Endothelial cell (in vitro differentiated cells): ENCODE measurements around the gene SNX5. TPM values are rescaled to one million over a fixed set of nuclear protein-coding genes. Genes with fewer than 3 reads are reported as not detected.

ENCODE experiments used
- DNase-seq: peaks from one replicate; pipeline ENCODE4 v3.0.0; 2021; ENCODE audit warnings: low spot score
- H3K27ac Mint-ChIP-seq: one replicate; pipeline ENCODE4 v1.8.0; 2021; ENCODE audit warnings: mixed read lengths, inconsistent platforms; ENCODE audit not compliant: unreplicated experiment
- H3K27me3 Mint-ChIP-seq: one replicate; pipeline ENCODE4 v1.8.0; 2021; ENCODE audit warnings: mild to moderate bottlenecking, moderate library complexity, mixed read lengths, inconsistent platforms; ENCODE audit not compliant: unreplicated experiment
- H3K36me3 Mint-ChIP-seq: one replicate; pipeline ENCODE4 v1.8.0; 2021; ENCODE audit warnings: mild to moderate bottlenecking, low read depth, mixed read lengths, inconsistent platforms; ENCODE audit not compliant: unreplicated experiment
- H3K4me1 Mint-ChIP-seq: one replicate; pipeline ENCODE4 v1.8.0; 2021; ENCODE audit warnings: mild to moderate bottlenecking, mixed read lengths, inconsistent platforms; ENCODE audit not compliant: unreplicated experiment
- H3K4me3 Mint-ChIP-seq: one replicate; pipeline ENCODE4 v1.8.0; 2021; ENCODE audit warnings: mild to moderate bottlenecking, mixed read lengths, inconsistent platforms; ENCODE audit not compliant: unreplicated experiment
- H3K9me3 Mint-ChIP-seq: one replicate; pipeline ENCODE4 v1.8.0; 2021; ENCODE audit warnings: mixed read lengths, inconsistent platforms; ENCODE audit not compliant: unreplicated experiment
- CTCF ChIP-seq: fragments of 200-600 bp; sonication (generic); IDR thresholded peaks from one replicate; pipeline ENCODE4 v1.5.0; 2021; ENCODE audit warnings: antibody characterized with exemption; ENCODE audit not compliant: unreplicated experiment
- total RNA-seq: library from RNA; stranded (reverse); fragmentation: NEBNext Ultra II Directional; extraction: Animal tissue kit (Norgen Biotek cat#: 25700); gene quantifications from one replicate; pipeline ENCODE4 v1.2.1, GENCODE V29; 2021; ENCODE audit not compliant: unreplicated experiment

Gene SNX5
- total RNA-seq, 1 donor from 2014 or later = 61.7 TPM

- Mint-ChIP-seq H3K9me3 (no peaks in the 10 kb centered on the region), H3K36me3 (peaks cover 32% of the 10 kb centered on the region), H3K4me3 (no peak overlapping the region), H3K4me1 (peaks cover 16% of the 10 kb centered on the region), H3K27me3 (peaks cover 2% of the 10 kb centered on the region), H3K27ac (no peak overlapping the region)
- DNase-seq = no peak
- TF ChIP-seq CTCF = no peak
Measured at GRCh38 chr20:17956099-17956685, 12.4 kb downstream of the SNX5 start.

GRCh38 chr20:17955302-17955701 lies 13.3 kb downstream of the SNX5 start:
- Mint-ChIP-seq H3K9me3 (no peaks in the 10 kb centered on the region), H3K27me3 (peaks cover 2% of the 10 kb centered on the region), H3K4me1 (peaks cover 14% of the 10 kb centered on the region), H3K4me3 (peak overlapping the region; percentile 56), H3K36me3 (peaks cover 37% of the 10 kb centered on the region), H3K27ac (no peak overlapping the region)
- DNase-seq = no peak
- no peak for TF ChIP-seq CTCF

- peaks cover 2% of the 10 kb centered on the region for H3K27me3 Mint-ChIP-seq
- no peak for DNase-seq
- H3K27ac Mint-ChIP-seq = no peak overlapping the region
- H3K36me3 Mint-ChIP-seq = peaks cover 42% of the 10 kb centered on the region
- no peaks in the 10 kb centered on the region for H3K9me3 Mint-ChIP-seq
- H3K4me3 Mint-ChIP-seq = no peak overlapping the region
- H3K4me1 Mint-ChIP-seq = peaks cover 4% of the 10 kb centered on the region
- TF ChIP-seq CTCF = no peak
Measured at GRCh38 chr20:17953935-17954334, 14.7 kb downstream of the SNX5 start.

- no peak for DNase-seq
- H3K27me3 Mint-ChIP-seq = peaks cover 2% of the 10 kb centered on the region
- no peak overlapping the region for H3K27ac Mint-ChIP-seq
- no peak for TF ChIP-seq CTCF
- H3K4me3 Mint-ChIP-seq = no peak overlapping the region
- H3K4me1 Mint-ChIP-seq = no peaks in the 10 kb centered on the region
- no peaks in the 10 kb centered on the region for H3K9me3 Mint-ChIP-seq
- H3K36me3 Mint-ChIP-seq = peaks cover 44% of the 10 kb centered on the region
Measured at GRCh38 chr20:17952692-17953684, 15.6 kb downstream of the SNX5 start.

GRCh38 chr20:17951323-17951722 lies 17.3 kb downstream of the SNX5 start:
- no peak overlapping the region for H3K27ac Mint-ChIP-seq
- peaks cover 3% of the 10 kb centered on the region for H3K27me3 Mint-ChIP-seq
- no peaks in the 10 kb centered on the region for H3K9me3 Mint-ChIP-seq
- DNase-seq = no peak
- no peak for TF ChIP-seq CTCF
- H3K4me1 Mint-ChIP-seq = no peaks in the 10 kb centered on the region
- peaks cover 58% of the 10 kb centered on the region for H3K36me3 Mint-ChIP-seq
- no peak overlapping the region for H3K4me3 Mint-ChIP-seq
